ENCODE data around the gene RPS19. TPM values are rescaled to one million over a fixed set of nuclear protein-coding genes. Genes with fewer than 3 reads are reported as not detected.

Gene RPS19
- polyA plus RNA-seq, 1 experiment = 1,320 TPM

DNA sequence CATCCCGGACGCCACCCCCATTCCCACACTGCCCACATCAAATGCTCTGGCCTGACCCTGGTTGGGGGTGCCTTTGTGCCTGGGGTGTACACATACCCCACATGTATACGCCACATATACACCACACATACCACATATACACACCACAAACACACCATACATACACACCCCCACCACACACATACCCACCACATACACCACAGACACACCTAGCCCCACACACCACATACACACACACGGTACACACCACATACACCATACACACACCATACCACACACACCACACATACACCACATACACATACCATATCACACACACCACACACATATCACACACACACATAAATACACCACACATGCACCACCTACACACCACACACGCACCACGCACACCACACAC lies 58.0 kb downstream of the RPS19 start:
- DNase-seq (ENCODE audit: low read depth, low spot score) = no peak
- POLR2A ChIA-PET = no interaction called here
- H3K4me3 ChIP-seq (ENCODE audit: low read depth, low read length) = no peak overlapping the region
- TF ChIP-seq, protein P1, sequence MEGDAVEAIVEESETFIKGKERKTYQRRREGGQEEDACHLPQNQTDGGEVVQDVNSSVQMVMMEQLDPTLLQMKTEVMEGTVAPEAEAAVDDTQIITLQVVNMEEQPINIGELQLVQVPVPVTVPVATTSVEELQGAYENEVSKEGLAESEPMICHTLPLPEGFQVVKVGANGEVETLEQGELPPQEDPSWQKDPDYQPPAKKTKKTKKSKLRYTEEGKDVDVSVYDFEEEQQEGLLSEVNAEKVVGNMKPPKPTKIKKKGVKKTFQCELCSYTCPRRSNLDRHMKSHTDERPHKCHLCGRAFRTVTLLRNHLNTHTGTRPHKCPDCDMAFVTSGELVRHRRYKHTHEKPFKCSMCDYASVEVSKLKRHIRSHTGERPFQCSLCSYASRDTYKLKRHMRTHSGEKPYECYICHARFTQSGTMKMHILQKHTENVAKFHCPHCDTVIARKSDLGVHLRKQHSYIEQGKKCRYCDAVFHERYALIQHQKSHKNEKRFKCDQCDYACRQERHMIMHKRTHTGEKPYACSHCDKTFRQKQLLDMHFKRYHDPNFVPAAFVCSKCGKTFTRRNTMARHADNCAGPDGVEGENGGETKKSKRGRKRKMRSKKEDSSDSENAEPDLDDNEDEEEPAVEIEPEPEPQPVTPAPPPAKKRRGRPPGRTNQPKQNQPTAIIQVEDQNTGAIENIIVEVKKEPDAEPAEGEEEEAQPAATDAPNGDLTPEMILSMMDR (IDR thresholded peaks at IDR 0.05; ENCODE audit: low read depth, low read length) = no peak
- peaks cover 79% of the 10 kb centered on the region for H3K27me3 ChIP-seq (ENCODE audit: control insufficient read depth, insufficient read depth, low read length)
- CTCF ChIA-PET = no interaction called here
- H3K9me3 ChIP-seq (ENCODE audit: control insufficient read depth, insufficient read depth, low read length) = peaks cover 5% of the 10 kb centered on the region
- H3K27ac ChIP-seq (ENCODE audit: low read depth, low read length) = no peak overlapping the region

DNA sequence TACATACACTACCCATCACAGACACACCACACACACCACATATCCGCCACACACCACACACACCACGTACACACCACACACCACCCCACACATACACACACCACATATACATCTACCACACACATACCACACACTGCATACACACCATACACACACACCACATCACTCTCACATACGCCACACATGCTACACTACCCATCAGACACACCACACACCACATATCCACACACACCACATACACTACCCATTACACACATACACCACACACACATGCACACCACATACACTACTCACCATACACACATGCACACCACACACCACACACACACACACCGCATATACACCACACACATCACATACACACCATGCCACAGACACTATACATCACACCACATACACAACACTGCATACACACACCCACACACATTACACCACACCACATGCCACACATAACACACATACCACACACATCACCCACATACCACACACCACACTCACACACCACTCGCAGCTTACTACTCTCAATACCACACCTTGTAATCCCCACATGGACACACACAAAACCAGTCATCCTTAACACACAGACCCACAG lies 58.7 kb downstream of the RPS19 start:
- ChIA-PET CTCF (no interaction called here), POLR2A (interaction anchor here (0.9 kb wide), 1 partner anchor 10 kb away, joined by 3 read pairs; no protein-coding TSS in a partner anchor)
- DNase-seq (ENCODE audit: low read depth, low spot score) = no peak
- H3K27ac ChIP-seq (ENCODE audit: low read depth, low read length) = no peak overlapping the region
- H3K9me3 ChIP-seq (ENCODE audit: control insufficient read depth, insufficient read depth, low read length) = peaks cover 5% of the 10 kb centered on the region
- H3K4me3 ChIP-seq (ENCODE audit: low read depth, low read length) = no peak overlapping the region
- TF ChIP-seq, protein P1 (IDR thresholded peaks at IDR 0.05; ENCODE audit: low read depth, low read length) = no peak
- H3K27me3 ChIP-seq (ENCODE audit: control insufficient read depth, insufficient read depth, low read length) = peaks cover 77% of the 10 kb centered on the region

DNA sequence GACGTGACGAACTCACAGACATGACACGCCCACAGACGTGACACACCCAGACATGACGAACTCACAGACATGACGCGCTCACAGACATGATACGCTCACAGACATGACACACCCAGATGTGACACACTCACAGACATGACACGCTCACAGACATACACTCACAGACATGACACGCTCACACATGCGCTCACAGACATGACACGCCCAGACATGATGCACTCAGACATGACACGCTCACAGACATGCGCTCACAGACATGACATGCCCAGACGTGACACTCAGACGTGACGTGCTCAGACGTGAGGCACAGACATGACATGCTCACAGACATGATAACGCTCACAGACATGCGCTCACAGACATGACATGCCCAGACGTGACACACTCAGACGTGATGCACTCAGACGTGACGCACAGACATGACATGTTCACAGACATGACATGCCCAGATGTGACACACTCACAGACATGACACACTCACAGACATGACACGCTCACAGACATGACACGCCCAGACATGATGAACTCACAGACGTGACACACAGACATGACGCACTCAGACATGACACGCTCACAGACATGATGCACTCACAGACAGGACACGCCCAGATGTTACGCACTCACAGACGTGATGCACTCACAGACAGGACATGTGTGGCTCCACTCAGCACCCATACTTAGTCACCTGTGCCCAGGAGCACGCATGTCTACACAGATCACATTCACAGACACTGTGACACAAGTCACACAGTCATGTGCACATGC lies 60.1 kb downstream of the RPS19 start:
- DNase-seq (ENCODE audit: low read depth, low spot score) = no peak
- no peak overlapping the region for H3K27ac ChIP-seq (ENCODE audit: low read depth, low read length)
- ChIA-PET CTCF (no interaction called here), POLR2A (no interaction called here)
- TF ChIP-seq, protein P1 (IDR thresholded peaks at IDR 0.05; ENCODE audit: low read depth, low read length) = no peak
- peaks cover 5% of the 10 kb centered on the region for H3K9me3 ChIP-seq (ENCODE audit: control insufficient read depth, insufficient read depth, low read length)
- H3K27me3 ChIP-seq (ENCODE audit: control insufficient read depth, insufficient read depth, low read length) = peaks cover 69% of the 10 kb centered on the region
- no peak overlapping the region for H3K4me3 ChIP-seq (ENCODE audit: low read depth, low read length)

DNA sequence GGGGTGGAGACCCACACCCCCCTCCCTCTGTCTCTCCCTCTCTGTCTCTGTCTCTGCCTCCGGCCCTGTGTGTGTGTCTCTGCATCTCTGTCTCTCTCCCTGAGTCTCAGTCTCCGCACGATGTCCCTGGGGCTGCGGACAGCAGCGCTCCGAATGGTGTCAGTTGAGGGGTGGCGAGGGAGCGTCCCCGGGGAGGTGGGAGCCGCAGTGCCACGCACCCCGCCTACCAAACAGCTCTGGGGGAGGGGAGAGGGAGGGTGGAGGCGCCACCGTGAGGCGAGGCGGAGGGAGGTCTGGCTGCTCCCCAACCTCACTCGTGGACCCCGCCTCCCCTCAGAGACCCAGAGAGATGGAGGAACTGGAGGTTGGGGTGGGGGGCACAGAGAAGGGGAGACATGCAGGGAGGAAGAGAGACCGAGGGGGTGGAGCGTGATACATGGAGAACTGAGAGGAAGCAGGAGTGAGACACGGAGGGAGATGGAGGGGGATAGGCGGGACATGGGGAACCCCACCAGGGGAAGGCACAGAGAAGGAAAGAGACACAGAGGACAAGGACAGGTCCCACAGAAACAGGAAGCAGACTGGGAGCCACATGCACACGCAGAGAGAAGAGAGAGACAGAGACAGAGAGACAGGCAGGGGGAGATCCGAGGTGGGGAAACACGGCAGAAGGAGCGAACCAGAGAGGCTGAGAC lies 61.0 kb downstream of the RPS19 start:
- H3K9me3 ChIP-seq (ENCODE audit: control insufficient read depth, insufficient read depth, low read length) = peaks cover 5% of the 10 kb centered on the region
- ChIA-PET POLR2A (no interaction called here), CTCF (no interaction called here)
- no peak for DNase-seq (ENCODE audit: low read depth, low spot score)
- TF ChIP-seq, protein P1 (IDR thresholded peaks at IDR 0.05; ENCODE audit: low read depth, low read length) = no peak
- H3K4me3 ChIP-seq (ENCODE audit: low read depth, low read length) = no peak overlapping the region
- H3K27ac ChIP-seq (ENCODE audit: low read depth, low read length) = no peak overlapping the region
- H3K27me3 ChIP-seq (ENCODE audit: control insufficient read depth, insufficient read depth, low read length) = peaks cover 65% of the 10 kb centered on the region
